Measurements from ENCODE around the gene C2CD2. TPM values are rescaled to one million over a fixed set of nuclear protein-coding genes. Genes with fewer than 3 reads are reported as not detected.
A peak's percentile ranks its signal among the peaks of the same experiment; 100 is the strongest.
"Not testable (repeated sequence)": the region's sequence is repeated elsewhere in the genome, so short reads cannot be mapped to it uniquely, and the experiment has no call there.

C2CD2 gene
- total RNA-seq, 2 experiments from 2014 or later, result 7.0 to 8.8 TPM

- ChIA-PET POLR2A (no interaction called here), CTCF (no interaction called here)
- no peaks in the 10 kb centered on the region for H3K36me3 Mint-ChIP-seq (ENCODE audit: low read depth)
- no peak overlapping the region for H3K27ac Mint-ChIP-seq
- peaks cover 22% of the 10 kb centered on the region for H3K27me3 Mint-ChIP-seq
- H3K4me3 Mint-ChIP-seq, result no peak overlapping the region
- H3K4me1 Mint-ChIP-seq, result peaks cover 6% of the 10 kb centered on the region
- H3K9me3 Mint-ChIP-seq, result no peaks in the 10 kb centered on the region
- DNase-seq, result no peak
Measured at GRCh38 chr21:41950941-41951351, 2.9 kb downstream of the C2CD2 start.

DNA sequence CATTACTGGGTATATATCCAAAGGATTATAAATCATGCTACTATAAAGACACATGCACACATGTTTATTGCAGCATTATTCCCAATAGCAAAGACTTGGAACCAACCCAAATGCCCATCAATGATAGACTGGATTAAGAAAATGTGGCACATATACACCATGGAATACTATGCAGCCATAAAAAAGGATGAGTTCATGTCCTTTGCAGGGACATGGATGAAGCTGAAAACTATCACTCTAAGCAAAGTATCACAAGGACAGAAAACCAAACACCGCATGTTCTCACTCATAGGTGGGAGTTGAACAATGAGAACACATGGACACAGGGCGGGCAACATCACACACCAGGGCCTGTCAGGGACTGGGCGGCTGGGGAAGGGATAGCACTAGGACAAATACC lies 4.2 kb downstream of the C2CD2 start:
- H3K4me3 Mint-ChIP-seq; CTCF ChIA-PET; H3K9me3 Mint-ChIP-seq; H3K4me1 Mint-ChIP-seq; H3K36me3 Mint-ChIP-seq (ENCODE audit: low read depth); DNase-seq; H3K27ac Mint-ChIP-seq; POLR2A ChIA-PET: not testable (repeated sequence)
- H3K27me3 Mint-ChIP-seq, result peaks cover 21% of the 10 kb centered on the region

- POLR2A ChIA-PET, result no interaction called here
- no peak for DNase-seq
- CTCF ChIA-PET, result no interaction called here
- H3K27me3 Mint-ChIP-seq, result peaks cover 16% of the 10 kb centered on the region
- H3K4me1 Mint-ChIP-seq, result no peaks in the 10 kb centered on the region
- no peak overlapping the region for H3K4me3 Mint-ChIP-seq
- H3K27ac Mint-ChIP-seq, result no peak overlapping the region
- H3K36me3 Mint-ChIP-seq (ENCODE audit: low read depth), result no peaks in the 10 kb centered on the region
- H3K9me3 Mint-ChIP-seq, result no peaks in the 10 kb centered on the region
Measured at GRCh38 chr21:41948901-41949300, 4.9 kb downstream of the C2CD2 start.

GRCh38 chr21:41948078-41948895 lies 5.5 kb downstream of the C2CD2 start:
- Mint-ChIP-seq H3K27me3 (peaks cover 16% of the 10 kb centered on the region), H3K4me1 (no peaks in the 10 kb centered on the region), H3K27ac (no peak overlapping the region), H3K4me3 (no peak overlapping the region), H3K9me3 (no peaks in the 10 kb centered on the region), H3K36me3 (ENCODE audit: low read depth) (no peaks in the 10 kb centered on the region)
- ChIA-PET CTCF (interaction anchor here (0.8 to 1.3 kb wide), 2 partner anchors 9 to 159 kb away, joined by 3 read pairs; no protein-coding TSS in a partner anchor), POLR2A (no interaction called here)
- DNase-seq, result no peak

DNA sequence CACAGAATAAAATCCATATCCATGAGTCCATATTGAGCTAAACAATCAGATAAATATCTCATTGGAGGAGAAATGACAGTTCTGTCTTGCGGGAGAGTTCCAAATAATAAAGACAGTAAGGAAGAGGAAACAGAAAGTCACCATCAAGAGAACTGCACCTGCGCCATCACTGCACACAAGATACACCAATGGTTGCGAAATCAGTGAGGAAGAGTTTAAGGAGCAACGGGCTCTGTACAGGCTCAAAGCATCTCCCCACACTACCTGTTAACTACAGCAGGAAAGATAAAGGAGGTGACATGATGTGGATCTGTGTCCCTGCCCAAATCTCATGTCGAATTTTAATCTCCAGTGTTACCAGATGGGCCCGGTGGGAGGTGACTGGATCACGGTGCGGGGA lies 7.8 kb downstream of the C2CD2 start:
- H3K9me3 Mint-ChIP-seq, result no peaks in the 10 kb centered on the region
- CTCF ChIA-PET, result interaction anchor here (0.6 kb wide), 1 partner anchor 46 kb away, joined by 4 read pairs; no protein-coding TSS in a partner anchor
- POLR2A ChIA-PET, result no interaction called here
- H3K27me3 Mint-ChIP-seq, result no peaks in the 10 kb centered on the region
- no peaks in the 10 kb centered on the region for H3K4me1 Mint-ChIP-seq
- no peak for DNase-seq
- H3K36me3 Mint-ChIP-seq (ENCODE audit: low read depth), result no peaks in the 10 kb centered on the region
- no peak overlapping the region for H3K27ac Mint-ChIP-seq
- H3K4me3 Mint-ChIP-seq, result no peak overlapping the region

DNA sequence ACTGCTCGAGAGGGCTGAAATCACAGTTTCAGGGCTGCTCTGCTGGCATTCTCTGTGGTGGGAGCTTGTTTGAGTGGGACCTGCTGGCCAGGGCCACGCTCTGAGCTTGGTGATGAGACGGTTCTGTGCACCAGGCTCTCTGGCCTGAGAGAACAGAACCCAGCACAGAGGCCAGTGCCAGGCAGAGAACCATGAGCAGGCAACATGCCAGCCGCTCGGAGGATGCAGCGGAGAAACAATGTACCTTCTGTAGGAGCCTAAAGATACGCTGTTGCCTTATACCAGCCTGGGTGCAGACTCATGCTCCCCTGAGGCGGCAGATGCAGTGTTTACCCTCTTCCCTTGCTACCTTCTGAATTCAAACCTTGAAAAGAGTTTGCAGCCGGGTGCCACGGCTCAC lies 10.0 kb downstream of the C2CD2 start:
- POLR2A ChIA-PET, result no interaction called here
- Mint-ChIP-seq H3K36me3 (ENCODE audit: low read depth) (no peaks in the 10 kb centered on the region), H3K4me3 (no peak overlapping the region), H3K27me3 (no peaks in the 10 kb centered on the region), H3K27ac (no peak overlapping the region), H3K4me1 (no peaks in the 10 kb centered on the region), H3K9me3 (no peaks in the 10 kb centered on the region)
- DNase-seq, result no peak
- CTCF ChIA-PET, result interaction anchor here (1.1 kb wide), 1 partner anchor 19 kb away, joined by 3 read pairs; no protein-coding TSS in a partner anchor

- Mint-ChIP-seq H3K36me3 (ENCODE audit: low read depth) (no peaks in the 10 kb centered on the region), H3K4me3 (no peak overlapping the region), H3K4me1 (no peaks in the 10 kb centered on the region), H3K27ac (no peak overlapping the region), H3K27me3 (peaks cover 2% of the 10 kb centered on the region), H3K9me3 (no peaks in the 10 kb centered on the region)
- DNase-seq, result no peak
- CTCF ChIA-PET, result no interaction called here
- POLR2A ChIA-PET, result no interaction called here
Measured at GRCh38 chr21:41942457-41942856, 11.4 kb downstream of the C2CD2 start.

DNA sequence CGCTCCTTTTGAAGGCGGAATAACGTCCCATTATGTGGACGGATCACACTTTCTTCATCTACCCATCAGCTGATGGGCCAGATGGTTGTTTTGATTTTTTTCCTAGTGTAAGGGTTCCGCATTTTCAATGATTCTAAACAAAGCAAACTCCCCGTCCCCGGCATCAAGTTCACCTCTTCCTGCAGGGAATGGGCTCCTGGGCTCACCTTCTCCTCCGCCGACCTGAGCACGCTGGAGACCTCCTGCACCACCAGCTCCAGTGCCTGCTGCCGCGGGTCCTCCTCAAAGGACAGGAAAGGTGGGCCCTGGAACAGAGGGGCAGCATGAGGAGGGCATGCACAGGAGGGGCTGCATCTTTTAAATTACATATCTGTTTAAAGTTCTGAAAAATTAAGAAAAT lies 11.9 kb downstream of the C2CD2 start:
- H3K4me1 Mint-ChIP-seq, result no peaks in the 10 kb centered on the region
- CTCF ChIA-PET, result no interaction called here
- no peak overlapping the region for H3K4me3 Mint-ChIP-seq
- H3K36me3 Mint-ChIP-seq (ENCODE audit: low read depth), result no peaks in the 10 kb centered on the region
- DNase-seq, result no peak
- no peaks in the 10 kb centered on the region for H3K9me3 Mint-ChIP-seq
- no peak overlapping the region for H3K27ac Mint-ChIP-seq
- POLR2A ChIA-PET, result no interaction called here
- H3K27me3 Mint-ChIP-seq, result peaks cover 2% of the 10 kb centered on the region

GRCh38 chr21:41940431-41940830 lies 13.4 kb downstream of the C2CD2 start:
- H3K4me3 Mint-ChIP-seq, result no peak overlapping the region
- no peak overlapping the region for H3K27ac Mint-ChIP-seq
- no peak for DNase-seq
- CTCF ChIA-PET, result interaction anchor here (0.8 kb wide), 1 partner anchor 39 kb away, joined by 3 read pairs; no protein-coding TSS in a partner anchor
- no peaks in the 10 kb centered on the region for H3K9me3 Mint-ChIP-seq
- H3K27me3 Mint-ChIP-seq, result peaks cover 8% of the 10 kb centered on the region
- H3K4me1 Mint-ChIP-seq, result no peaks in the 10 kb centered on the region
- H3K36me3 Mint-ChIP-seq (ENCODE audit: low read depth), result no peaks in the 10 kb centered on the region
- POLR2A ChIA-PET, result no interaction called here

DNA sequence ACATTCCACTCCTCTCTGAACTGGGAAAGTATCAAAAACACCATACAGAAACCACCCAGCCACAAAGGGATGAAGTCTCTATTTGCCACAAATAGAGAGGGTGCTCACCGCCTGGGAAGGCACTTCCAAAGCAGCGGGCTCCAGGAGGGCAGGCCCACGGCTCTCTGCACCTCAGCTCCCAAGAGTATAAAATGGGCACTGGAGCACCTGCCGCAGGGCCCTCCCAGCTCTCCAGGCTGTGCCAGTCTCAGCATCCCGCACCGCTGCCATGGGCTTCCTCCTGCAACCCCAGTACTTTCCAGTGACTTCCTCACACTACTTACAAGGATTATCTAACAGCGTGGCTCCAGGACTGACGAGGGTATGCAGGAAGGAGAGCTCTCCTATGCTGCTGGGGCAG lies 14.4 kb downstream of the C2CD2 start:
- H3K36me3 Mint-ChIP-seq (ENCODE audit: low read depth), result no peaks in the 10 kb centered on the region
- no peak for DNase-seq
- CTCF ChIA-PET, result no interaction called here
- no peak overlapping the region for H3K4me3 Mint-ChIP-seq
- H3K27ac Mint-ChIP-seq, result no peak overlapping the region
- H3K27me3 Mint-ChIP-seq, result peaks cover 8% of the 10 kb centered on the region
- POLR2A ChIA-PET, result no interaction called here
- H3K4me1 Mint-ChIP-seq, result no peaks in the 10 kb centered on the region
- H3K9me3 Mint-ChIP-seq, result no peaks in the 10 kb centered on the region

DNA sequence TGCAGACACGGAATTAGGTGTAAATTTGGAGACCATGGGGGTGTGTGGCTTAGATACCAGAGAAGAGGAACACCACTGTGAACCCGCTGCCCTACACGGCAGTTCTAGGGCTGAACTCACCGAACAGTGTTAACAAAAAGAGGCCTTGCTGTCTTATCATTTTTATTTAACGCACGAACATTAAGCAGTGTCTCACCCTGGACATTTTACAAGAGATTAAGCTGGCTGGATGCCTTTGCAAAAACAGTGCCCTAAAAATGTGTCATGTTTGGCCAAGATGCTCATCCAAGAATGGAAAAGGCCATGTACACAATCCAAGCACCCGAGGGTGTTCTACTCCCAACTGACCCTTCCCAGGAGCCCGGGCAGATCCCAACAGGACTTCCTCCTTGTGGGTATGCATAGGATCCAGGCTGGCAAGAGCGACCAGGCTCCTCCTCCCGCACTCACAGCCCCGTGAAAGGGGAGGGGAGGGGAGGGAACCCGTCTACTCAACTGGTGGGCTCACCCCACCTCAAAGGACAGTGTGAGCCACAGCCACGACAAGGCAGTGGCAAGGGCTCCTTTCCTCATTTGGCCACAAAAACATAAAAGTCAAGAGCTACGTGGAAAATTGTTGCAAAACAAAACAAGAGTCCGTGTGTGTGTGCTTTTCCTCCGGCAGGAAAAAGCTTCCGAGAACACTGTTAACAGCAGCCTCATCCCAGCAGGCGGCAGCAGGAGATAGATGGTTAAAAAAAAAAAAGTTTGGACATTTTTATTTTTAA lies 20.3 kb downstream of the C2CD2 start:
- no peaks in the 10 kb centered on the region for H3K36me3 Mint-ChIP-seq (ENCODE audit: low read depth)
- H3K9me3 Mint-ChIP-seq, result no peaks in the 10 kb centered on the region
- no peak for DNase-seq
- H3K4me3 Mint-ChIP-seq, result no peak overlapping the region
- peaks cover 8% of the 10 kb centered on the region for H3K27me3 Mint-ChIP-seq
- H3K4me1 Mint-ChIP-seq, result peaks cover 24% of the 10 kb centered on the region
- CTCF ChIA-PET, result interaction anchor here (0.9 kb wide), 1 partner anchor 10 kb away, joined by 4 read pairs; no protein-coding TSS in a partner anchor
- H3K27ac Mint-ChIP-seq, result no peak overlapping the region
- POLR2A ChIA-PET, result interaction anchor here (0.7 kb wide), 1 partner anchor 28 kb away, joined by 4 read pairs; no protein-coding TSS in a partner anchor

DNA sequence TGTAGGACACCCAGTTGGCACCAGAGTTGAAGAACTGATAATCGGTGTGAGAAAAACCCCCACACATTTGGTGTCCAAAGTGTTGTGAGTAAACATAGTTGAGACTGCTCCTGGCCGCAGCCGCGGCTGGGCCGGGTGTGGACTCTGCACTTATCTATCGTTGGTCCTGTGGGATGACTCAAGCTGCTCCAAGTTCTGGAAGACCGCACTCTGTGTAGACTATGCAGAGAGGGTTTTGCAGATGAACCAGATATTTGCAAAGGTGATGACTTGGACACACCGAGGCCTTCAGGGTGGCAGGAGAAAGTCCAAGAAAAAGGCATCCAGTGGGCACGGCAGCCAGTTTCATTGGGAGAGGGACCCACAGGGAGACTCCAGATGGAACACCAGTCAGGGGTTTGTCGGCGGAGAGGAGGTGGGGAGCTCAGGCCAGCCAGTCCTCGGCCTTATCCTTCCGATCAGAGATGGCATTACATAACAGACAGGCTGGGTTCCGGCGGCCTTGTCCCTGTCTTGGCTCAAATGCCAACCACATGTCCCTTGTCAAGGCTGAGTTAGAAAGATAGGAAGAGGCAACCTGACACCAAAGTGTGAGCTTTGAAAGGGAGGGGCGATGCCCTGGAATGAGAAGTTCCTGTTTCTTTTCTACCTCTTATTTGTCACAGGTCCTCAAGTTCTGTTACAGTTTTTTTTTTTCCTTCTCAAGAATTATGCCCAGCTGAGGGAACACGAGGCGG lies 21.1 kb downstream of the C2CD2 start:
- H3K36me3 Mint-ChIP-seq (ENCODE audit: low read depth), result no peaks in the 10 kb centered on the region
- DNase-seq, result no peak
- POLR2A ChIA-PET, result no interaction called here
- H3K4me1 Mint-ChIP-seq, result peaks cover 31% of the 10 kb centered on the region
- no peaks in the 10 kb centered on the region for H3K9me3 Mint-ChIP-seq
- H3K4me3 Mint-ChIP-seq, result no peak overlapping the region
- peaks cover 6% of the 10 kb centered on the region for H3K27me3 Mint-ChIP-seq
- peak overlapping the region; percentile 44 for H3K27ac Mint-ChIP-seq
- CTCF ChIA-PET, result interaction anchor here (0.9 kb wide), 1 partner anchor 9 kb away, joined by 4 read pairs; no protein-coding TSS in a partner anchor

- ChIA-PET POLR2A (no interaction called here), CTCF (interaction anchor here (0.9 kb wide), 1 partner anchor 8 kb away, joined by 4 read pairs; no protein-coding TSS in a partner anchor)
- Mint-ChIP-seq H3K36me3 (ENCODE audit: low read depth) (no peaks in the 10 kb centered on the region), H3K4me3 (no peak overlapping the region), H3K4me1 (peaks cover 35% of the 10 kb centered on the region), H3K9me3 (no peaks in the 10 kb centered on the region), H3K27me3 (peaks cover 6% of the 10 kb centered on the region), H3K27ac (no peak overlapping the region)
- no peak for DNase-seq
Measured at GRCh38 chr21:41932191-41932575, 21.6 kb downstream of the C2CD2 start.
